Smooth muscle cell (in vitro differentiated cells): Measurements from ENCODE around the gene KIF1B. TPM values are rescaled to one million over a fixed set of nuclear protein-coding genes. Genes with fewer than 3 reads are reported as not detected.

Experiments used
- DNase-seq: peaks from one replicate; lab custom pipeline; 2025; ENCODE audit not compliant: unreplicated experiment; lab: John Stamatoyannopoulos, UW
- H2AFZ ChIP-seq: fragments of 200-600 bp; sonication (generic); 2 replicates; pipeline ENCODE4 v1.6.0; 2016; ENCODE audit warnings: antibody characterized with exemption, low read depth, mild to moderate bottlenecking
- H3F3A ChIP-seq: fragments of 200-600 bp; sonication (generic); 2 replicates; pipeline ENCODE4 v1.6.0; 2017; ENCODE audit warnings: antibody characterized with exemption, low read depth
- H3K27ac ChIP-seq: fragments of 200-600 bp; sonication (generic); 2 replicates; pipeline ENCODE4 v1.5.1; 2016; ENCODE audit warnings: low read depth, mild to moderate bottlenecking
- H3K27me3 ChIP-seq: fragments of 200-600 bp; sonication (generic); 2 replicates; pipeline ENCODE4 v1.6.1; 2016; ENCODE audit warnings: low read depth, mild to moderate bottlenecking
- H3K36me3 ChIP-seq: fragments of 200-600 bp; sonication (generic); 2 replicates; pipeline ENCODE4 v1.5.1; 2016; ENCODE audit warnings: low read depth
- H3K4me1 ChIP-seq: fragments of 200-600 bp; sonication (generic); 2 replicates; pipeline ENCODE4 v1.5.1; 2016; ENCODE audit warnings: low read depth
- H3K4me2 ChIP-seq: fragments of 200-600 bp; sonication (generic); 2 replicates; pipeline ENCODE4 v1.6.0; 2016; ENCODE audit warnings: mild to moderate bottlenecking
- H3K4me3 ChIP-seq: fragments of 200-600 bp; sonication (generic); 2 replicates; pipeline ENCODE4 v1.5.1; 2016; ENCODE audit warnings: mild to moderate bottlenecking
- H3K79me2 ChIP-seq: fragments of 200-600 bp; sonication (generic); 2 replicates; pipeline ENCODE4 v1.6.0; 2016; ENCODE audit warnings: low read depth, mild to moderate bottlenecking
- H3K9ac ChIP-seq: fragments of 200-600 bp; sonication (generic); 2 replicates; pipeline ENCODE4 v1.6.0; 2016; ENCODE audit warnings: low read depth
- H3K9me3 ChIP-seq: fragments of 200-600 bp; sonication (generic); replicated peaks from 2 replicates; pipeline ENCODE4 v1.5.1; 2016; ENCODE audit warnings: low read depth
- H4K20me1 ChIP-seq: fragments of 200-600 bp; sonication (generic); 2 replicates; pipeline ENCODE4 v1.6.0; 2016; ENCODE audit warnings: low read depth
- WGBS: methylation state at CpG from one replicate; pipeline ENCODE4 v1.1.7; 2016; ENCODE audit warnings: low lambda C conversion rate; 5-methylcytosine and 5-hydroxymethylcytosine counted together
- polyA plus RNA-seq: library from polyadenylated mRNA; unstranded; fragments of >200 nt; fragmentation: Nextera tagmentation; extraction: Ambion mirVana; gene quantifications from 2 replicates; pipeline ENCODE4 v1.2.1, GENCODE V29; 2016
- total RNA-seq: library from RNA; depleted of rRNA; stranded (reverse); fragments of >200 nt; gene quantifications from 2 replicates; pipeline ENCODE4 v1.2.3, GENCODE V29; 2014
- TF ChIP-seq, protein P1 (sequence below): fragments of 200-600 bp; sonication (generic); IDR thresholded peaks from 2 replicates; pipeline ENCODE4 v1.5.1; 2017; ENCODE audit warnings: borderline replicate concordance, mild to moderate bottlenecking, antibody characterized with exemption; ENCODE audit not compliant: insufficient read depth, poor library complexity, severe bottlenecking

KIF1B gene, protein sequence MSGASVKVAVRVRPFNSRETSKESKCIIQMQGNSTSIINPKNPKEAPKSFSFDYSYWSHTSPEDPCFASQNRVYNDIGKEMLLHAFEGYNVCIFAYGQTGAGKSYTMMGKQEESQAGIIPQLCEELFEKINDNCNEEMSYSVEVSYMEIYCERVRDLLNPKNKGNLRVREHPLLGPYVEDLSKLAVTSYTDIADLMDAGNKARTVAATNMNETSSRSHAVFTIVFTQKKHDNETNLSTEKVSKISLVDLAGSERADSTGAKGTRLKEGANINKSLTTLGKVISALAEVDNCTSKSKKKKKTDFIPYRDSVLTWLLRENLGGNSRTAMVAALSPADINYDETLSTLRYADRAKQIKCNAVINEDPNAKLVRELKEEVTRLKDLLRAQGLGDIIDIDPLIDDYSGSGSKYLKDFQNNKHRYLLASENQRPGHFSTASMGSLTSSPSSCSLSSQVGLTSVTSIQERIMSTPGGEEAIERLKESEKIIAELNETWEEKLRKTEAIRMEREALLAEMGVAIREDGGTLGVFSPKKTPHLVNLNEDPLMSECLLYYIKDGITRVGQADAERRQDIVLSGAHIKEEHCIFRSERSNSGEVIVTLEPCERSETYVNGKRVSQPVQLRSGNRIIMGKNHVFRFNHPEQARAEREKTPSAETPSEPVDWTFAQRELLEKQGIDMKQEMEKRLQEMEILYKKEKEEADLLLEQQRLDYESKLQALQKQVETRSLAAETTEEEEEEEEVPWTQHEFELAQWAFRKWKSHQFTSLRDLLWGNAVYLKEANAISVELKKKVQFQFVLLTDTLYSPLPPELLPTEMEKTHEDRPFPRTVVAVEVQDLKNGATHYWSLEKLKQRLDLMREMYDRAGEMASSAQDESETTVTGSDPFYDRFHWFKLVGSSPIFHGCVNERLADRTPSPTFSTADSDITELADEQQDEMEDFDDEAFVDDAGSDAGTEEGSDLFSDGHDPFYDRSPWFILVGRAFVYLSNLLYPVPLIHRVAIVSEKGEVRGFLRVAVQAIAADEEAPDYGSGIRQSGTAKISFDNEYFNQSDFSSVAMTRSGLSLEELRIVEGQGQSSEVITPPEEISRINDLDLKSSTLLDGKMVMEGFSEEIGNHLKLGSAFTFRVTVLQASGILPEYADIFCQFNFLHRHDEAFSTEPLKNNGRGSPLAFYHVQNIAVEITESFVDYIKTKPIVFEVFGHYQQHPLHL (N-terminal part only)
- total RNA-seq (29.6 and 34.3 TPM in 2 replicates), polyA plus RNA-seq (9.1 and 15.1 TPM in 2 replicates)

DNA sequence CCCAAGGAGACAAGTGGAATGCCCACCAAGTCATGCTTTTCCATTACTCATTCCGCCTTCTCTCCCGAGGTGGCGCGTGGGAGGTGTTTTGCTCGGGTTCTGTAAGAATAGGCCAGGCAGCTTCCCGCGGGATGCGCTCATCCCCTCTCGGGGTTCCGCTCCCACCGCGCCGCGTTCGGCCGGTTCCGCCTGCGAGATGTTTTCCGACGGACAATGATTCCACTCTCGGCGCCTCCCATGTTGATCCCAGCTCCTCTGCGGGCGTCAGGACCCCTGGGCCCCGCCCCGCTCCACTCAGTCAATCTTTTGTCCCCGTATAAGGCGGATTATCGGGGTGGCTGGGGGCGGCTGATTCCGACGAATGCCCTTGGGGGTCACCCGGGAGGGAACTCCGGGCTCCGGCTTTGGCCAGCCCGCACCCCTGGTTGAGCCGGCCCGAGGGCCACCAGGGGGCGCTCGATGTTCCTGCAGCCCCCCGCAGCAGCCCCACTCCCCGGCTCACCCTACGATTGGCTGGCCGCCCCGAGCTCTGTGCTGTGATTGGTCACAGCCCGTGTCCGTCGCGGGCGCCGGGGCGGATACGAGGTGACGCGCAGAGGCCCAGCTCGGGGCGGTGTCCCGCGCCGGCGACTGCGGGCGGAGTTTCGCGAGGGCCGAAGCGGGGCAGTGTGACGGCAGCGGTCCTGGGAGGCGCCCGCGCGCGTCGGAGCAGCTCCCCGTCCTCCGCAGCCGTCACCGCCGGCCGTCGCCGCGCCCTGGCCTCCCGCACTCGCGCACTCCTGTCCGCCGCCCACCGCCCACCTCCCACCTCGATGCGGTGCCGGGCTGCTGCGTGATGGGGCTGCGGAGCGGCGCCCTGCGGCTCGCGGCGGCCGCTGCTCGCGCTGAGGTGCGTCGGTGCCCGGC lies at the start of gene KIF1B:
Gene KIF1B, plus strand, starts transcription at position 666 of the 906 bp plus-strand sequence. CDS start 21,759 bp downstream, outside the sequence.
- Histone ChIP-seq H3K4me1 (peaks cover 24% of the 10 kb centered on the region), H2AFZ (peak within 1 kb of the TSS; percentile 50), H3K79me2 (peaks cover 35% of the 10 kb centered on the region), H3K4me3 (peak within 1 kb of the TSS; percentile 99), H3K4me2 (peak within 1 kb of the TSS; percentile 100), H3K9me3 (no peaks in the 10 kb centered on the region), H3K27me3 (no peaks in the 10 kb centered on the region), H3K9ac (peak within 1 kb of the TSS; percentile 98), H4K20me1 (peaks cover 35% of the 10 kb centered on the region), H3K27ac (peak within 1 kb of the TSS; percentile 98), H3F3A (peaks cover 9% of the 10 kb centered on the region), H3K36me3 (no peaks in the 10 kb centered on the region)
- peak; percentile 96 for DNase-seq
- TF ChIP-seq, protein P1, sequence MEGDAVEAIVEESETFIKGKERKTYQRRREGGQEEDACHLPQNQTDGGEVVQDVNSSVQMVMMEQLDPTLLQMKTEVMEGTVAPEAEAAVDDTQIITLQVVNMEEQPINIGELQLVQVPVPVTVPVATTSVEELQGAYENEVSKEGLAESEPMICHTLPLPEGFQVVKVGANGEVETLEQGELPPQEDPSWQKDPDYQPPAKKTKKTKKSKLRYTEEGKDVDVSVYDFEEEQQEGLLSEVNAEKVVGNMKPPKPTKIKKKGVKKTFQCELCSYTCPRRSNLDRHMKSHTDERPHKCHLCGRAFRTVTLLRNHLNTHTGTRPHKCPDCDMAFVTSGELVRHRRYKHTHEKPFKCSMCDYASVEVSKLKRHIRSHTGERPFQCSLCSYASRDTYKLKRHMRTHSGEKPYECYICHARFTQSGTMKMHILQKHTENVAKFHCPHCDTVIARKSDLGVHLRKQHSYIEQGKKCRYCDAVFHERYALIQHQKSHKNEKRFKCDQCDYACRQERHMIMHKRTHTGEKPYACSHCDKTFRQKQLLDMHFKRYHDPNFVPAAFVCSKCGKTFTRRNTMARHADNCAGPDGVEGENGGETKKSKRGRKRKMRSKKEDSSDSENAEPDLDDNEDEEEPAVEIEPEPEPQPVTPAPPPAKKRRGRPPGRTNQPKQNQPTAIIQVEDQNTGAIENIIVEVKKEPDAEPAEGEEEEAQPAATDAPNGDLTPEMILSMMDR: peak; percentile 99
- under 1% methylated on average over 77 of the region's 107 CpGs for WGBS

DNA sequence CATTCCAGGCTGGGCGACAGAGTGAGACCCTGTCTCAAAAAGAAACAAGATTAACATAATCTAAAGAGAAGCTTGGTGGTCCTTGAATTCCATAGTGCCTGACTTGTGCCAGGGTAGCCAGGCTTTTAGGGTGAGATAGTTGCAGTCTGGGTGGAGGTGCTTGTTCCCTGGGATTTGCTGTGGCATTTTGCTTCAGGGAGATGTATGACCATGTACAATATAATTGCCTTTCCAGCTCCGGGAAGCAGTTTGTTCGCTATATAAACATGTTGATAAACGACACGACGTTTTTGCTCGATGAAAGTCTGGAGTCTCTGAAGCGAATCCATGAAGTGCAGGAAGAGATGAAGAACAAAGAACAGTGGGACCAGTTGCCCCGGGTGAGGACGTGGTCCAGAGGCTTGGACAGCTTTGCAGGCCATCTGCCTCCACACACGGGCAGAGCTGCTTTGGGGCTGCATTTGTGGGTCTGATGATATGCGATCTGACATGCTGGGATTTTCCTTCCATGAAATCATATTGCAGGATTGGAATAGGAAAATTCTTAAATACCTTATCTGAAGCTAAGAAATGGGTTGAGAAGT lies 49.4 kb upstream of the KIF1B start:
- Histone ChIP-seq H3K27ac (no peak overlapping the region), H3F3A (no peaks in the 10 kb centered on the region), H3K4me2 (no peak overlapping the region), H3K4me1 (no peaks in the 10 kb centered on the region), H3K9ac (no peak overlapping the region), H4K20me1 (no peaks in the 10 kb centered on the region), H3K4me3 (no peak overlapping the region), H3K36me3 (no peaks in the 10 kb centered on the region), H3K27me3 (no peaks in the 10 kb centered on the region), H3K79me2 (no peaks in the 10 kb centered on the region), H2AFZ (no peak overlapping the region), H3K9me3 (no peaks in the 10 kb centered on the region)
- TF ChIP-seq, protein P1: no peak
- WGBS: 92% methylated on average over 12 of the region's 12 CpGs
- no peak for DNase-seq
